Ammon's horn (tissue), 1 donor: ENCODE data around the gene ZC3H8.

Experiments used
- DNase-seq: peaks from one replicate; pipeline ENCODE4 v3.0.0-alpha.2; 2016; ENCODE audit warnings: low spot score

Gene ZC3H8

GRCh38 chr2:112164876-112165275, 90.0 kb downstream of the ZC3H8 start:
- no peak for DNase-seq

- no peak for DNase-seq
Observed at GRCh38 chr2:112163541-112163981, 91.3 kb downstream of the ZC3H8 start.

- no peak for DNase-seq
Observed at GRCh38 chr2:112162956-112163355, 91.9 kb downstream of the ZC3H8 start.

- no peak for DNase-seq
Observed at GRCh38 chr2:112162341-112162740, 92.5 kb downstream of the ZC3H8 start.
